Measurements from ENCODE around the gene REG1B. TPM values are rescaled to one million over a fixed set of nuclear protein-coding genes. Genes with fewer than 3 reads are reported as not detected.

Gene REG1B
- total RNA-seq, 1 donor from 2014 or later = not detected

DNA sequence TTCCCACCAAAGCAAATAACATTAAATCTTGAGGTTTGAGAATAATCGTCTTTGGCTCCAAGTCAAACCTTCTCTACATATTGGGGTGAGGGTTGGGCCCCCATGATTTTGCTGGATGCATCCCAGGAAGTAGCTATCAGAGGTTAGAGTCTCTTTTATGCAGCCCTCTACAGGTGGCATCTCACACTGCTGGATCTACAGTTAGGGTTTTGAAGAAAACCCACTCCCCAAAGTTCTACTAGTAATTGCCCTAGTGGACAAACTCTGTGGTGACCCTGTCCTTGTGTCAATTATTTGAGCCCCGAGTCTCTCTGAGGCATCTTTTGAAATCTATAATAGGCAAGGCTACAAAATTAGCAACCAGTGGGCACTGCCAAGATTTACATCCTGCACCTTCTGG lies 17.5 kb upstream of the REG1B start:
- Histone ChIP-seq H3F3A (ENCODE audit: low read depth) (no peaks in the 10 kb centered on the region), H4K20me1 (ENCODE audit: low read depth) (no peaks in the 10 kb centered on the region), H2AFZ (replicated peaks) (no peak overlapping the region), H3K4me2 (no peak overlapping the region), H3K9me3 (ENCODE audit: low read depth) (peaks cover 5% of the 10 kb centered on the region), H3K27ac (no peak overlapping the region), H3K79me2 (ENCODE audit: low read depth) (no peaks in the 10 kb centered on the region), H3K27me3 (no peaks in the 10 kb centered on the region), H3K4me3 (no peak overlapping the region), H3K4me1 (peaks cover 4% of the 10 kb centered on the region), H3K9ac (no peak overlapping the region), H3K36me3 (no peaks in the 10 kb centered on the region)
- Mint-ChIP-seq H3K4me3 (no peak overlapping the region), H3K27me3 (ENCODE audit: insufficient read depth, low read depth) (no peaks in the 10 kb centered on the region), H3K9me3 (peaks cover 6% of the 10 kb centered on the region), H3K36me3 (no peaks in the 10 kb centered on the region), H3K4me1 (peaks cover 6% of the 10 kb centered on the region), H3K27ac (no peak overlapping the region)
- no peak for DNase-seq (ENCODE audit: low spot score)
- TF ChIP-seq EZH2 (IDR thresholded peaks at IDR 0.05) (no peak), EZH2phosphoT487 (IDR thresholded peaks at IDR 0.05) (no peak)
- TF ChIP-seq, protein P1, sequence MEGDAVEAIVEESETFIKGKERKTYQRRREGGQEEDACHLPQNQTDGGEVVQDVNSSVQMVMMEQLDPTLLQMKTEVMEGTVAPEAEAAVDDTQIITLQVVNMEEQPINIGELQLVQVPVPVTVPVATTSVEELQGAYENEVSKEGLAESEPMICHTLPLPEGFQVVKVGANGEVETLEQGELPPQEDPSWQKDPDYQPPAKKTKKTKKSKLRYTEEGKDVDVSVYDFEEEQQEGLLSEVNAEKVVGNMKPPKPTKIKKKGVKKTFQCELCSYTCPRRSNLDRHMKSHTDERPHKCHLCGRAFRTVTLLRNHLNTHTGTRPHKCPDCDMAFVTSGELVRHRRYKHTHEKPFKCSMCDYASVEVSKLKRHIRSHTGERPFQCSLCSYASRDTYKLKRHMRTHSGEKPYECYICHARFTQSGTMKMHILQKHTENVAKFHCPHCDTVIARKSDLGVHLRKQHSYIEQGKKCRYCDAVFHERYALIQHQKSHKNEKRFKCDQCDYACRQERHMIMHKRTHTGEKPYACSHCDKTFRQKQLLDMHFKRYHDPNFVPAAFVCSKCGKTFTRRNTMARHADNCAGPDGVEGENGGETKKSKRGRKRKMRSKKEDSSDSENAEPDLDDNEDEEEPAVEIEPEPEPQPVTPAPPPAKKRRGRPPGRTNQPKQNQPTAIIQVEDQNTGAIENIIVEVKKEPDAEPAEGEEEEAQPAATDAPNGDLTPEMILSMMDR (IDR thresholded peaks at IDR 0.05) = no peak

DNA sequence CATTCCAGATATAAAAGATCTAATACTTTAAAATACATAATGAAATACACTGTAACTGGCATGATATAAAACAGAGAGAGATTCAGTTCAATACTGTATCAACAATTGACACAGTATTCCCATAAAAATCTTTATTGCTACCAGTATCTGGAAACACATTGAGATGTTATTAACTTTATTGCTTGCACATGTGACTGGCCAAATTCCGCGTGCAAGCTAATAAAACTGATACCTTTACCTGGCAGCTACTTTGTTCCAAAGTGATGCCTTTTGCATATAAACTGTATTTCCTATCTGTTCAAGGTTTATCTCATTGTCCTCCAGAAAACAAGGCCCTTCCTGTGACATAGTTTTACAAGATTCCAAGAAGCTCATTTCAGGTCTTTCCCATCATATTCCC lies 15.4 kb upstream of the REG1B start:
- H3K9me3 ChIP-seq (ENCODE audit: low read depth) = peaks cover 5% of the 10 kb centered on the region
- no peak overlapping the region for H3K9ac ChIP-seq
- Mint-ChIP-seq H3K27me3 (ENCODE audit: insufficient read depth, low read depth) (no peaks in the 10 kb centered on the region), H3K4me1 (peaks cover 14% of the 10 kb centered on the region), H3K9me3 (peaks cover 2% of the 10 kb centered on the region), H3K36me3 (no peaks in the 10 kb centered on the region), H3K4me3 (no peak overlapping the region), H3K27ac (no peak overlapping the region)
- H3K36me3 ChIP-seq = no peaks in the 10 kb centered on the region
- H3F3A ChIP-seq (ENCODE audit: low read depth) = no peaks in the 10 kb centered on the region
- no peak for TF ChIP-seq EZH2 (IDR thresholded peaks at IDR 0.05)
- H4K20me1 ChIP-seq (ENCODE audit: low read depth) = no peaks in the 10 kb centered on the region
- H2AFZ ChIP-seq (replicated peaks) = no peak overlapping the region
- H3K27ac ChIP-seq = no peak overlapping the region
- no peak for DNase-seq (ENCODE audit: low spot score)
- no peaks in the 10 kb centered on the region for H3K27me3 ChIP-seq
- H3K79me2 ChIP-seq (ENCODE audit: low read depth) = no peaks in the 10 kb centered on the region
- no peak overlapping the region for H3K4me3 ChIP-seq
- H3K4me1 ChIP-seq = peaks cover 4% of the 10 kb centered on the region
- H3K4me2 ChIP-seq = no peak overlapping the region

DNA sequence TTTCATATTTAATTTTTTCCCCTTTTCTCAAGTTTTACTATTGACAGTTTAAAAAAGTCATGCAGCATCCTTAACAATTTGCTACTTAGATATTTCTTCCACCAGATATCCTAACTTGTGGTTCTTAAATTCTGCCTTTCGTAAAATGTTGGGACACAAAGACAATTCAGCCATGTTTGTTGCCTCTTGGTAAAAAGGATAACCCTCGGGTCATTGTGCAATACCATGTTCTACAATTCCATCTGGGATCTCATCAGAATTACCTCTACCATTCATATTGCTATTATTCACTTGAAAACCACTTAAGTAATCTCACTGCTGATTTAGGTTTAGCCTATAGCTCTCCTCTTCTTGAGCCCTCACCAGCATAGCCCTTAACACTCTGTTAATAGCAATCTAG lies 13.2 kb upstream of the REG1B start:
- no peak overlapping the region for H3K4me2 ChIP-seq
- no peak overlapping the region for H3K27ac ChIP-seq
- no peak for DNase-seq (ENCODE audit: low spot score)
- peaks cover 4% of the 10 kb centered on the region for H3K4me1 ChIP-seq
- no peaks in the 10 kb centered on the region for H3K27me3 ChIP-seq
- TF ChIP-seq EZH2phosphoT487 (IDR thresholded peaks at IDR 0.05) (no peak), EZH2 (IDR thresholded peaks at IDR 0.05) (no peak)
- TF ChIP-seq, protein P1 (IDR thresholded peaks at IDR 0.05) = no peak
- H3K4me3 ChIP-seq = no peak overlapping the region
- H3K9me3 Mint-ChIP-seq = peaks cover 2% of the 10 kb centered on the region
- peaks cover 3% of the 10 kb centered on the region for H3K27me3 Mint-ChIP-seq (ENCODE audit: insufficient read depth, low read depth)
- no peak overlapping the region for H3K9ac ChIP-seq
- H3K36me3 Mint-ChIP-seq = no peaks in the 10 kb centered on the region
- no peaks in the 10 kb centered on the region for H3K79me2 ChIP-seq (ENCODE audit: low read depth)
- no peak overlapping the region for H3K27ac Mint-ChIP-seq
- H3K4me1 Mint-ChIP-seq = peaks cover 14% of the 10 kb centered on the region
- no peaks in the 10 kb centered on the region for H4K20me1 ChIP-seq (ENCODE audit: low read depth)
- H3K36me3 ChIP-seq = no peaks in the 10 kb centered on the region
- H3K4me3 Mint-ChIP-seq = no peak overlapping the region
- H3F3A ChIP-seq (ENCODE audit: low read depth) = no peaks in the 10 kb centered on the region
- H3K9me3 ChIP-seq (ENCODE audit: low read depth) = peaks cover 5% of the 10 kb centered on the region
- no peak overlapping the region for H2AFZ ChIP-seq (replicated peaks)

DNA sequence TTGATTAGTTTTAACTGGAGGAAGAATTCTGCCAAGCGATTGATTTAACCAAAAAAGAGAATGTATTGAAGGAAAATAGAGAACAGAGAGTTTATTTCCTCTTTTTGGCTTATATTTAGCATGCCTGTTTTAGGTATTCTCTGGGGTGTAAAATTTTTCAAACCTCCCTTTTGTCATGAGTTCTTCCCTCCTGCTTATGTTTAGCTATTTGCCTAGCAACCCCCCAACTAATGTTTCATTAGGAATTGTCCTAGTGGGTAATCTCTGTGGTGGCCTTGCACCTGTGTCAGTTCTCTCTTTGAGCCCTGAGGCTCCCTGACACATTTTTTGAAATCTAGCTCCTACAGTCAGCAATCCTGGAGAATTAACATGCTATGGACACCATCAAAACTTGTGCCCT lies 12.5 kb upstream of the REG1B start:
- Histone ChIP-seq H4K20me1 (ENCODE audit: low read depth) (no peaks in the 10 kb centered on the region), H3K36me3 (no peaks in the 10 kb centered on the region), H3K4me2 (no peak overlapping the region), H3F3A (ENCODE audit: low read depth) (no peaks in the 10 kb centered on the region), H2AFZ (replicated peaks) (no peak overlapping the region), H3K79me2 (ENCODE audit: low read depth) (no peaks in the 10 kb centered on the region), H3K9ac (no peak overlapping the region), H3K27me3 (no peaks in the 10 kb centered on the region), H3K4me3 (no peak overlapping the region), H3K27ac (no peak overlapping the region), H3K9me3 (ENCODE audit: low read depth) (peaks cover 5% of the 10 kb centered on the region), H3K4me1 (peaks cover 4% of the 10 kb centered on the region)
- TF ChIP-seq, protein P1 (IDR thresholded peaks at IDR 0.05) = no peak
- TF ChIP-seq EZH2phosphoT487 (IDR thresholded peaks at IDR 0.05) (no peak), EZH2 (IDR thresholded peaks at IDR 0.05) (no peak)
- H3K27me3 Mint-ChIP-seq (ENCODE audit: insufficient read depth, low read depth) = peaks cover 3% of the 10 kb centered on the region
- H3K36me3 Mint-ChIP-seq = no peaks in the 10 kb centered on the region
- no peak for DNase-seq (ENCODE audit: low spot score)
- peaks cover 2% of the 10 kb centered on the region for H3K9me3 Mint-ChIP-seq
- peaks cover 14% of the 10 kb centered on the region for H3K4me1 Mint-ChIP-seq
- H3K27ac Mint-ChIP-seq = peak overlapping the region; percentile 86
- H3K4me3 Mint-ChIP-seq = no peak overlapping the region
